Endometrial microvascular endothelial cells (primary cell): ENCODE results near the gene THRA. TPM values are rescaled to one million over a fixed set of nuclear protein-coding genes. Genes with fewer than 3 reads are reported as not detected.

Experiments used
- in situ Hi-C: cut with HindIII; loops from 2 replicates; pipeline ENCODE4 v1.10.0; 2017; ENCODE audit warnings: low sequenced_read_pairs, low pct_unique_long_range_greater_than_20kb; ENCODE audit errors: inconsistent ontology term
- total RNA-seq: library from RNA; depleted of rRNA; stranded (reverse); fragments of >200 nt; gene quantifications from one replicate; pipeline ENCODE4 v1.2.3, GENCODE V29; 2015; ENCODE audit errors: inconsistent ontology term

Gene THRA
- total RNA-seq, 1 donor from 2014 or later: 17.8 TPM

- in situ Hi-C loops: no loop called here
These were observed 32.1 kb downstream of the THRA start for GRCh38 chr17:40094874-40095273.

- in situ Hi-C loops: no loop called here
These were observed 32.7 kb downstream of the THRA start for GRCh38 chr17:40095351-40095943.

- in situ Hi-C loops: no loop called here
These were observed 33.4 kb downstream of the THRA start for GRCh38 chr17:40095944-40096791.

GRCh38 chr17:40097087-40097486 lies 34.3 kb downstream of the THRA start:
- in situ Hi-C loops: no loop called here

- in situ Hi-C loops: no loop called here
These were observed 35.4 kb downstream of the THRA start for GRCh38 chr17:40097931-40098845.

GRCh38 chr17:40098846-40099618 lies 36.3 kb downstream of the THRA start:
- in situ Hi-C loops: no loop called here

GRCh38 chr17:40099619-40100418 lies 37.1 kb downstream of the THRA start:
- in situ Hi-C loops: no loop called here

GRCh38 chr17:40100419-40100668 lies 37.6 kb downstream of the THRA start, which contains the start of gene NR1D1:
NR1D1 (minus strand) TSS chr17:40100589; CDS start chr17:40100094, 495 bp downstream.
- in situ Hi-C loops: no loop called here

- in situ Hi-C loops: no loop called here
These were observed 38.1 kb downstream of the THRA start for GRCh38 chr17:40100669-40101366.

GRCh38 chr17:40101367-40102210 lies 38.8 kb downstream of the THRA start:
- in situ Hi-C loops: no loop called here

GRCh38 chr17:40103071-40103661 lies 40.4 kb downstream of the THRA start:
- in situ Hi-C loops: no loop called here

- in situ Hi-C loops: no loop called here
These were observed 40.9 kb downstream of the THRA start for GRCh38 chr17:40103688-40104087.

GRCh38 chr17:40104594-40105486 lies 42.1 kb downstream of the THRA start:
- in situ Hi-C loops: no loop called here

GRCh38 chr17:40105861-40106759 lies 43.3 kb downstream of the THRA start:
- in situ Hi-C loops: no loop called here
